Epithelial cell of prostate (primary cell): ENCODE results near the gene MYO15A.

Experiments
- DNase-seq: peaks from one replicate; pipeline ENCODE4 v3.0.0-alpha.2; 2011; ENCODE audit warnings: low read depth, low spot score
- H3K27ac ChIP-seq: fragments of 450-650 bp; 2 replicates; pipeline ENCODE4 v1.5.1; 2017; ENCODE audit warnings: mild to moderate bottlenecking

Gene MYO15A

GRCh38 chr17:18148586-18148985 is 40.0 kb downstream of the MYO15A start:
- H3K27ac ChIP-seq: no peak overlapping the region

GRCh38 chr17:18151290-18151689 is 42.7 kb downstream of the MYO15A start:
- H3K27ac ChIP-seq: no peak overlapping the region
- DNase-seq: no peak

More at GRCh38 chr17:18148586-18148985, 40.0 kb downstream of the MYO15A start:
- no peak for DNase-seq

- no peak for DNase-seq
- H3K27ac ChIP-seq: no peak overlapping the region
Measured at GRCh38 chr17:18155179-18155578, 46.6 kb downstream of the MYO15A start.

GRCh38 chr17:18156171-18156975 is 47.8 kb downstream of the MYO15A start:
- no peak overlapping the region for H3K27ac ChIP-seq
- no peak for DNase-seq

GRCh38 chr17:18156976-18157280 is 48.4 kb downstream of the MYO15A start:
- no peak overlapping the region for H3K27ac ChIP-seq
- DNase-seq: no peak

- no peak overlapping the region for H3K27ac ChIP-seq
- DNase-seq: no peak
Measured at GRCh38 chr17:18157354-18157985, 48.9 kb downstream of the MYO15A start.

- H3K27ac ChIP-seq: no peak overlapping the region
- peak; percentile 73 for DNase-seq
Measured at GRCh38 chr17:18158022-18158600, 49.6 kb downstream of the MYO15A start.

- no peak for DNase-seq
- H3K27ac ChIP-seq: no peak overlapping the region
Measured at GRCh38 chr17:18159551-18160120, 51.1 kb downstream of the MYO15A start.

GRCh38 chr17:18160128-18160856 is 51.7 kb downstream of the MYO15A start:
- no peak overlapping the region for H3K27ac ChIP-seq

GRCh38 chr17:18161207-18162145 is 52.9 kb downstream of the MYO15A start:
- H3K27ac ChIP-seq: no peak overlapping the region
- DNase-seq: no peak

More at GRCh38 chr17:18160128-18160856, 51.7 kb downstream of the MYO15A start:
- no peak for DNase-seq

- no peak for DNase-seq
- no peak overlapping the region for H3K27ac ChIP-seq
Measured at GRCh38 chr17:18163547-18163946, 55.0 kb downstream of the MYO15A start.

GRCh38 chr17:18166894-18167293 is 58.3 kb downstream of the MYO15A start:
- H3K27ac ChIP-seq: no peak overlapping the region
- no peak for DNase-seq

- H3K27ac ChIP-seq: no peak overlapping the region
- DNase-seq: no peak
Measured at GRCh38 chr17:18167421-18167820, 58.9 kb downstream of the MYO15A start.

- no peak overlapping the region for H3K27ac ChIP-seq
- DNase-seq: no peak
Measured at GRCh38 chr17:18172531-18173278, 64.1 kb downstream of the MYO15A start.

- no peak for DNase-seq
- H3K27ac ChIP-seq: no peak overlapping the region
Measured at GRCh38 chr17:18173740-18174139, 65.2 kb downstream of the MYO15A start.

GRCh38 chr17:18176176-18176575 is 67.6 kb downstream of the MYO15A start:
- no peak for DNase-seq

GRCh38 chr17:18177133-18177532 is 68.6 kb downstream of the MYO15A start:
- no peak for DNase-seq

More at GRCh38 chr17:18176176-18176575, 67.6 kb downstream of the MYO15A start:
- H3K27ac ChIP-seq: no peak overlapping the region

GRCh38 chr17:18177722-18178121 is 69.2 kb downstream of the MYO15A start:
- DNase-seq: no peak
- H3K27ac ChIP-seq: no peak overlapping the region

More at GRCh38 chr17:18177133-18177532, 68.6 kb downstream of the MYO15A start:
- H3K27ac ChIP-seq: no peak overlapping the region

- no peak overlapping the region for H3K27ac ChIP-seq
- DNase-seq: no peak
Measured at GRCh38 chr17:18179196-18179595, 70.6 kb downstream of the MYO15A start.
